Kidney (tissue), 14 donors: ENCODE results near the gene CATSPER1. TPM values are rescaled to one million over a fixed set of nuclear protein-coding genes. Genes with fewer than 3 reads are reported as not detected.
"Not testable (repeated sequence)": the region's sequence is repeated elsewhere in the genome, so short reads cannot be mapped to it uniquely, and the experiment has no call there.

Experiments used
- DNase-seq, 5 donors: peaks; one replicate each; pipeline ENCODE4 v3.0.0-alpha.2; 2013 to 2020
- FAIRE-seq: peaks from 2 replicates; lab custom pipeline; 2012; peaks lifted over from hg19 to GRCh38; lab: Jason Lieb, UNC
- H3K27ac ChIP-seq, 2 donors: one replicate each; pipeline ENCODE4 v1.7.0; 2013; ENCODE audit warnings: low read depth in 2 of 2, low read length in 2 of 2, inconsistent platforms in 1 of 2
- H3K27me3 ChIP-seq: one replicate; pipeline ENCODE4 v1.7.1; 2013; ENCODE audit warnings: low read length, inconsistent platforms; ENCODE audit not compliant: control insufficient read depth, insufficient read depth
- H3K36me3 ChIP-seq, 3 donors: one replicate each; pipeline versions ENCODE4 v1.7.0 to v1.7.1; 2013; ENCODE audit warnings: low read length in 3 of 3, control low read depth in 1 of 3, inconsistent platforms in 1 of 3; ENCODE audit not compliant: insufficient read depth in 3 of 3, control insufficient read depth in 2 of 3
- H3K4me1 ChIP-seq, 3 donors: one replicate each; pipeline versions ENCODE4 v1.7.0 to v1.7.1; 2013; ENCODE audit warnings: low read length in 3 of 3, inconsistent platforms in 1 of 3, low read depth in 1 of 3; ENCODE audit not compliant: control insufficient read depth in 2 of 3, insufficient read depth in 2 of 3
- H3K4me3 ChIP-seq, 3 donors: one replicate each; pipeline versions ENCODE4 v1.7.0 to v1.8.1; 2013; ENCODE audit warnings: low read length in 3 of 3, control low read depth in 1 of 3, inconsistent platforms in 1 of 3
- H3K9ac ChIP-seq, 3 donors: one replicate each; pipeline versions ENCODE4 v1.7.0 to v1.7.1; 2013; ENCODE audit warnings: low read length in 3 of 3, control low read depth in 1 of 3, inconsistent platforms in 1 of 3
- H3K9me3 ChIP-seq, 3 donors: one replicate each; pipeline versions ENCODE4 v1.7.0 to v1.7.1; 2013; ENCODE audit warnings: low read length in 3 of 3, control low read depth in 1 of 3, inconsistent platforms in 1 of 3; ENCODE audit not compliant: control insufficient read depth in 2 of 3, insufficient read depth in 1 of 3
- intact Hi-C: fragments of 100-400 bp; cut with DNase I; formaldehyde crosslinking; loops from one replicate; pipeline ENCODE4 v1.11.1; 2022
- polyA plus RNA-seq: library from polyadenylated mRNA; stranded (reverse); fragments of 350-450 nt; fragmentation: Illumina TruSeq; extraction: RNeasy Lipid Tissue Mini Kit (QIAGEN cat#74804); gene quantifications from one replicate; pipeline ENCODE4 v1.2.3, GENCODE V29; 2014; ENCODE audit warnings: low read depth, low replicate concordance; ENCODE audit not compliant: insufficient read depth
- total RNA-seq: library from RNA; stranded (reverse); fragmentation: NEBNext Ultra II Directional; extraction: Animal tissue kit (Norgen Biotek cat#: 25700); gene quantifications from one replicate; pipeline ENCODE4 v1.2.1, GENCODE V29; 2021
- TF ChIP-seq, protein P1 (sequence below): IDR thresholded peaks from 3 replicates; pipeline ENCODE4 v1.5.1; 2012; ENCODE audit warnings: mild to moderate bottlenecking, moderate library complexity, borderline replicate concordance; ENCODE audit not compliant: insufficient read depth; ENCODE audit errors: extremely low read depth
- donor health status: control.
- donor health status: control.
- donor health status: control.
- donor health status: control.
- donor health status: control.
- donor health status: DM: yes; HTN: yes; CAD: no.
- donor health status: Normal renal cell carcinoma (clear cell type).

The CATSPER1 gene
- total and polyA plus RNA-seq, 2 donors from 2014 or later = 0.76 TPM; not detected in 1

DNA sequence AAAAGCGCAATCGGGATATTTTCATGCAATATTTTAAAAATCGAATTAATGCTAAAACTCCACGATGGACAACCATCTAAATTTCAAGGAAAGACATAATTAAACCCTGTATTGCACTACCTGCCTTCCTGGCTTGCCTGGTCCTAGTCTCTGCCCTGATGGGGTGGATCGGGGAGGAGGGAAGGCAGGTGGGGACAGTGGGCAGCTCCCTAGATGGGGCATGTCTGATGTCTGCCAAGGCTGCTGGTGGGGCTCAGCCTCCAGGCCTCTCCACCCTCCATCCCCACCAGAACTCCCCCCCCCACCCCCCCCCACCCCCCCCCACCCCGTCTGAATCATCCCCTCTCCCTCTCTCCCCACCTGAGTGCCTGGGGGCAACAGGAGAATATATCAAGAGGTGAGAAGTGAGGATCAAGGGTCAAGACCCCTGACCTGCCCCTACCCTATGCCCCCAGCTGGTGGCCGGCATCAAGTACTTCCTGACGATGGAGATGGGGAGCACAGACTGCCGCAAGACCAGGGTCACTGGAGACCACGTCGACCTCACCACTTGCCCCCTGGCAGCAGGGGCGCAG lies 13.8 kb downstream of the CATSPER1 start:
- intact Hi-C loops = no loop called here
- no peak overlapping the region for H3K9ac ChIP-seq
- H3K27me3 ChIP-seq = peaks cover 9% of the 10 kb centered on the region
- FAIRE-seq = no peak
- H3K27ac ChIP-seq = no peak overlapping the region
- no peak overlapping the region for H3K4me3 ChIP-seq
- no peaks in the 10 kb centered on the region for H3K9me3 ChIP-seq
- TF ChIP-seq, protein P1, sequence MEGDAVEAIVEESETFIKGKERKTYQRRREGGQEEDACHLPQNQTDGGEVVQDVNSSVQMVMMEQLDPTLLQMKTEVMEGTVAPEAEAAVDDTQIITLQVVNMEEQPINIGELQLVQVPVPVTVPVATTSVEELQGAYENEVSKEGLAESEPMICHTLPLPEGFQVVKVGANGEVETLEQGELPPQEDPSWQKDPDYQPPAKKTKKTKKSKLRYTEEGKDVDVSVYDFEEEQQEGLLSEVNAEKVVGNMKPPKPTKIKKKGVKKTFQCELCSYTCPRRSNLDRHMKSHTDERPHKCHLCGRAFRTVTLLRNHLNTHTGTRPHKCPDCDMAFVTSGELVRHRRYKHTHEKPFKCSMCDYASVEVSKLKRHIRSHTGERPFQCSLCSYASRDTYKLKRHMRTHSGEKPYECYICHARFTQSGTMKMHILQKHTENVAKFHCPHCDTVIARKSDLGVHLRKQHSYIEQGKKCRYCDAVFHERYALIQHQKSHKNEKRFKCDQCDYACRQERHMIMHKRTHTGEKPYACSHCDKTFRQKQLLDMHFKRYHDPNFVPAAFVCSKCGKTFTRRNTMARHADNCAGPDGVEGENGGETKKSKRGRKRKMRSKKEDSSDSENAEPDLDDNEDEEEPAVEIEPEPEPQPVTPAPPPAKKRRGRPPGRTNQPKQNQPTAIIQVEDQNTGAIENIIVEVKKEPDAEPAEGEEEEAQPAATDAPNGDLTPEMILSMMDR = no peak
- peak in 1 of 5 donors; percentile 64 for DNase-seq
- H3K4me1 ChIP-seq = peaks cover 0 to 3% (median 0%) of the 10 kb centered on the region in 3 donors
- no peaks in the 10 kb centered on the region for H3K36me3 ChIP-seq

DNA sequence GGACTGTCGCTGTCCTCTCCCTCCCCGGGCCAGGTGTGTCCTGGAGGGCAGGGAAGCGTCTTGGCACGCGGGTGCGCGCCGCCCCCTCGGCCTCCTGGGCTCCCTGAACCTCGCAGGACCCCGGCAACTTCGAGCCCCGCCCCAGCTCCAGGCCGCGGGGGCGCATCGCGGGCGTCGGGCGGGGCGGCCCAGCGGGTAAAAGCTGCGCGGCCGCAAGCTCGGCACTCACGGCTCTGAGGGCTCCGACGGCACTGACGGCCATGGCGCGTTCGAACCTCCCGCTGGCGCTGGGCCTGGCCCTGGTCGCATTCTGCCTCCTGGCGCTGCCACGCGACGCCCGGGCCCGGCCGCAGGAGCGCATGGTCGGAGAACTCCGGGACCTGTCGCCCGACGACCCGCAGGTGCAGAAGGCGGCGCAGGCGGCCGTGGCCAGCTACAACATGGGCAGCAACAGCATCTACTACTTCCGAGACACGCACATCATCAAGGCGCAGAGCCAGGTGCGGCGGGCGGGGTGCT lies 14.4 kb downstream of the CATSPER1 start, which contains the start of gene CST6:
Gene CST6, plus strand, starts transcription at position 224 of the 519 bp plus-strand sequence. Its CDS starts 37 bp downstream, at position 261.
- no peaks in the 10 kb centered on the region for H3K9me3 ChIP-seq
- peaks cover 0 to 3% (median 0%) of the 10 kb centered on the region in 3 donors for H3K4me1 ChIP-seq
- H3K9ac ChIP-seq = no peak within 1 kb of the TSS
- intact Hi-C loops = no loop called here
- no peaks in the 10 kb centered on the region for H3K36me3 ChIP-seq
- no peak for FAIRE-seq
- H3K27ac ChIP-seq = no peak within 1 kb of the TSS
- DNase-seq = peak in 1 of 5 donors; percentile 76
- TF ChIP-seq, protein P1 = no peak
- H3K4me3 ChIP-seq = no peak within 1 kb of the TSS
- peaks cover 9% of the 10 kb centered on the region for H3K27me3 ChIP-seq

DNA sequence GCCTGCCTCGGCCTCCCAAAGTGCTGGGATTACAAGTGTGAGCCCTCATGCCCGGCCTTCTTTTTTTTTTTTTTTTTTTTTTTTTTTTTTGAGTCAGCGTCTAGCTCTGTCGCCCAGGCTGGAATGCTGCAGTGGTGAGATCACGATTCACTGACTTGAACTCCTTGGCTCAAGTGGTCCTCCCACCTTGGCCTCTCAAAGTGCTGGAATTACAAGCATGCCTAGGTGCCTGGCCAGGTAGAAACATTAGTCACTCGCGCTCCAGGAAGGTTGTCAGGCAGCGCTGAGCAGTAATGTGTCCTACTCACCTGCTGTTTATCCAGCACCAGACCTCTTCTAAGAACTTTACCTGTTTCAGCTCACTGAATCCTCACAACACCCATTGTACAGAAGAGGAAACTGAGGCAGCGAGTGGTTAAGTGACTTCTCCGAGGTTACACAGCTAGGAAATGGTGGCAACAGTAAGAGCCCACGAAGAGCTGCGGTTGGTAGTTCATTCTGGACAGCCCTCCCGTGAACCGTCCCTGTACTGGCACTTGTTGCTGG lies 15.0 kb downstream of the CATSPER1 start:
- Histone ChIP-seq H3K4me3 (no peak overlapping the region), H3K9ac (no peak overlapping the region), H3K9me3 (no peaks in the 10 kb centered on the region), H3K36me3 (no peaks in the 10 kb centered on the region), H3K27me3 (peaks cover 9% of the 10 kb centered on the region), H3K4me1 (peaks cover 0 to 3% (median 0%) of the 10 kb centered on the region in 3 donors), H3K27ac (no peak overlapping the region)
- FAIRE-seq (no peak), DNase-seq (peak in 4 of 5 donors; percentile 34 to 79 (median 59))
- TF ChIP-seq, protein P1 = no peak
- intact Hi-C loops = no loop called here

DNA sequence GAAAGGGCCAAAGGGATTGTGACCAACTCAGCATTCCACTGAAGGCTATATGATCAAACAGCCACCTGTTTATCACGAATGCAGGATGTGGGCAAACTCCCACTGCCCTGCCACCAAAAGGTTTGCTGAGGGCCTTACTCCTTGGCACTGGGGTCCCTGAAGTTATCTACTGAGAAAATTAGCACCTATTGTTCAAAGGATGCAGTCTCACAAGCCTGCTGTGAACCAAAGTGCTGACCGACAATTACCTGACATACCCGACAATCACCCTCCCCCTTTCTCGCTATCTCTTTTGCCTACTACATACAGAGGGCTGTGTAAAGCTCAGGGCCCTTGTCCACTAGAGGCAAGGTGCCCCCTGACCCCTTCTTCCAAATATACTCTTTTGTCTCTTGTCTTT lies 16.2 kb downstream of the CATSPER1 start:
- H3K27ac ChIP-seq, H3K9ac ChIP-seq, H3K4me3 ChIP-seq, DNase-seq, H3K27me3 ChIP-seq, H3K36me3 ChIP-seq, H3K4me1 ChIP-seq, intact Hi-C loops, FAIRE-seq, H3K9me3 ChIP-seq: not testable (repeated sequence)
